ELR (cell line): ENCODE data around the gene CXCL1.

Experiments used
- DNase-seq: peaks from one replicate; pipeline ENCODE4 v3.0.0-alpha.2; 2015; ENCODE audit warnings: low read depth

The CXCL1 gene

GRCh38 chr4:73917081-73917501, 47.9 kb downstream of the CXCL1 start:
- DNase-seq: peak; percentile 93

- DNase-seq: no peak
These were observed 48.9 kb downstream of the CXCL1 start for GRCh38 chr4:73918058-73918457.

GRCh38 chr4:73919691-73920090, 50.5 kb downstream of the CXCL1 start:
- peak; percentile 22 for DNase-seq
